Raji (cell line): ENCODE results near the gene SYT14.

Source experiments
- POLR2A ChIP-seq: IDR thresholded peaks from 2 replicates; pipeline ENCODE4 v1.6.1; 2011; ENCODE audit warnings: low read depth, low read length, control low read depth; ENCODE audit not compliant: insufficient read depth

Gene SYT14

DNA sequence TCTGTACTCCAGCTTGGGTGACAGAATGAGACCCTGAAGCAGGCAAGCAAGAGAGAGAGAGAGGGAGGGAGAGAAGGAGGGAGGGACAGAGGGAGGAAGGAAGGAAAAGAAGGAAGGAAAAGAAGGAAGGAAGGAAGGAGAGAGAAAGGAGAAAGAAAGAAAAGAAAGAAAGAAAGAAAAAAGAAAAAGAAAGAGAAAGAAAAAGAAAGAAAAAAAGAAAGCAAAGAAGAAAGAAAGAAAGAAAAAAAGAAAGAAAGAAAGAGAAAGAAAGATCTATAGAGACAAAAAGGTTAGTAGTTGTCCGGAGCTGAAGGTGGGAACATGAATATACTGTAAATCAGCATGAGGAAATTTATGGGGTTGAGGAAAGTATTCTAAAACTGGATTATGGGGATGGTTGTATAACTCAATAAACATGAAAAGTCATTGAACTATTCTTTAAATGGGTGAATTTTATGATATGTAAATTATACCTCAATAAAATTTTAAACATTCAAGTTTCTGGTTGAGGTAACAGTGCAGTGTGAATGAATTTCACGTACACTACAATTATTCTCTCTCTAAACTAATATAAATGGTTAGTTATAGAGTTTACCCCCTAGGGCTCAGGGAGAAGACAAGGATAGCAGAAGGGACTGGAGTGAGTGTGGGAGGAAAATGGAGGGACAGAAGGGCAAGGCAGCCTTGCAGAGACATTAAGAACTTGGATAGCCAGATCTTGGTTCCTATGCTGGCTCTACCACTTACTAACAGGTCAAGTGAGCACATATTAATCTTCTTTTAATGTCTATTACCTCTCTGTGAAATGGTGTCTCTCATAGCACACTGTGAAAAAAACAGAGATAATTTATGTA, 269.8 kb downstream of the SYT14 start:
- TF ChIP-seq POLR2A = no peak

DNA sequence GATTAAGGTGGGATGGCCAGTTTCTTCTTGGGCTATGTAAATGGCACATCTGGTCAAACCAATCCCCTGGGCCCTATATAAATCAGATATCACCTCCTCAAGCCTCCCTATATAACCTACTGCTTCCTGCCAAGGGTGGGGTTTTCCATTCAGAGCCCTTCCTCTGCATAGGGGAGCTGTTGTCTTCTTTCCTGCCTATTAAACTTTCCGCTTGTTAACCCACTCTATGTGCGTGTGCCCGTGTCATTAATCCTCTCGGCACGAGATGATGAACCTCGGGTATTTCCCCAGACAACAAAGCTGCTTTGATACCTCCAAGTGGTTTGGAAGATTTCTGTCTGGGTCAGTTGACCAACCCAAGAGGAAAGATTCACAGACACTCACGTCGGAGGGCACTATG, 275.3 kb downstream of the SYT14 start:
- no peak for TF ChIP-seq POLR2A

GRCh38 chr1:210214573-210215409, 276.8 kb downstream of the SYT14 start:
- TF ChIP-seq POLR2A = no peak

- TF ChIP-seq POLR2A = no peak
Observed at GRCh38 chr1:210217482-210217881, 279.5 kb downstream of the SYT14 start.

GRCh38 chr1:210218047-210218446, 280.0 kb downstream of the SYT14 start:
- no peak for TF ChIP-seq POLR2A
